Activated effector memory CD4-positive, alpha-beta T cell treated with anti-CD3 and anti-CD28 coated beads, Interleukin-2, amount 50 U/mL, for 16 hours (primary cell): ENCODE measurements around the gene GRHPR.

ENCODE experiments used
- DNase-seq: peaks from one replicate; pipeline ENCODE4 v3.0.0-alpha.2; 2020

GRHPR gene

DNA sequence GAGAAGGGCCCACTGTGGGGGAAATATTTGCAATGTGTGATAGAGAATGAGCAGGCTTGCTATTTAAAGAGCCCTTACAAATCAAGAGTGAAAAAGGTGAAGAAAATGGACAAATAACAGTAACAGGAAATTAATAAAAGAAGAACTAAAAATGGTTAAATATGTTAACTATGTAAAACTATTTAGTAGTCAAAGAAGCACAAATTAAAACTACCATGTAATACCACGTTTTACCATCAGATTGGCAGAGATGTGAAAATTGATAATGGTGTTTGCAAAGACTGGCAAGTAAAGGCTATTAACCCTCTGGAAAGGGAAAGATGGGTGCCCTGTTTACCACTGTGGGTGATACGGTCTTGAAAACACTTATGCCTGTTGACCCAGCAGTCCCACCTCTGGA, 23.2 kb upstream of the GRHPR start:
- no peak for DNase-seq

DNA sequence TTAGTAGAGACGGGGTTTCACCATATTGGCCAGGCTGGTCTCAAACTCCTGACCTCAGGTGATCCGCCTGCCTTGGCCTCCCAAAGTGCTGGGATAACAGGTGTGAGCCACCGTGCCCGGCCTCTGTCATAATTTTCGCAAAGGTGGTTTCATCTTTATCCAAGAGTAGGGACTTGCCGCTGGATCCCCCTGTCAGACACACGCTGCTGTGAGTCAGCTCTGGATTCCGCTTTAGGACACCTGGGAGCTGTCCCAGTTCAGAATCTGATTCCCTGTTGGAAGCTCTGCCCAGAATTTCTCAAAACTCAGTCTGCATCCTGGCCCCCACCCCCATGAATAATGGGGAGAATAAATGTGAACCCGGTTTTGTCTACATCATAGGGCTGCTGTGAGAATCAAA, 17.9 kb upstream of the GRHPR start:
- DNase-seq: no peak

DNA sequence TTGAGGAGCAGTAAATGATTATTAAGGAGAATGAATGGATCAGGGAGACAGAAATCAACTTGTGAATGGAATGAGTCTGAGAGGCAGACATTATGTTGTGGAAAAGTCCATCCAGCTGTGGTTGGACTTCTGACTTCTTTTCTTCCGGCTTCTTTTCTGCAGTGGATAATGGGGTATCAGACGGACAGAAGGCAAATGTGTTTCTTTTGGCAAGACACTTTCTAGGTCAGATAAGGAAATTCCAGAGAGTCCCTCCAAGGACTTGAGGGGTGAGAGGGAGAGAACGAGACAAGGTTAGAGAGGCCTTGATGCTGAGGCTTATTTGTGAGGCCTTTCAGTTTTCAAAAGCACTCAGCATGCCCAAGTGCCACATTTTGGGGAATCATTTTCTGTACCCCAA, 17.1 kb upstream of the GRHPR start:
- DNase-seq: no peak

DNA sequence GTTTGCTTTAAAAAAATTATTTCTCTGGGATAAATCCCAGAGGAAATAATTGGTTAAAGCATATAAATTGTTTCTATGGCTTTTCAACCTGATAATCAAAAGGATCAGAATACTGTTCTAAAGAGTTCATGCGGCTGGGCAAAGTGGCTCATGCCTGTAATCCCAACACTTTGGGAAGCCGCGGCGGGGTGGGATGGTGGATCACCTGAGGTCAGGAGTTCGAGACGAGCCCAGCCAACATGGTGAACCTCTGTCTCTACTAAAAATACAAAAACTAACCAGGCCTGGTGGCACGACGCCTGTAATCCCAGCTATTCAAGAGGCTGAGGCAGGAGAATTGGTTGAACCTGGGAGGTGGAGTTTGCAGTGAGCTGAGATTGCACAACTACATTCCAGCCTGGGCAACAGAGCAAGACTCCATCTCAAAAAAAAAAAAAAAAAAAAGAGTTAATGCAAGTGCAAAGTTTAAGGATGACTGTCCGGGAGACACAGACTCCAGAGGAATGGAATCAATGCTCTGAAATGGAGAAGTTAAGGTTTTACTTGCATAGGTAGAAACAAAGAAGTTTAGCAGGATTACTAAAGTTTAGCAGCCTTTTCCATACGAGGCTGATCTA, 16.6 kb upstream of the GRHPR start:
- no peak for DNase-seq

DNA sequence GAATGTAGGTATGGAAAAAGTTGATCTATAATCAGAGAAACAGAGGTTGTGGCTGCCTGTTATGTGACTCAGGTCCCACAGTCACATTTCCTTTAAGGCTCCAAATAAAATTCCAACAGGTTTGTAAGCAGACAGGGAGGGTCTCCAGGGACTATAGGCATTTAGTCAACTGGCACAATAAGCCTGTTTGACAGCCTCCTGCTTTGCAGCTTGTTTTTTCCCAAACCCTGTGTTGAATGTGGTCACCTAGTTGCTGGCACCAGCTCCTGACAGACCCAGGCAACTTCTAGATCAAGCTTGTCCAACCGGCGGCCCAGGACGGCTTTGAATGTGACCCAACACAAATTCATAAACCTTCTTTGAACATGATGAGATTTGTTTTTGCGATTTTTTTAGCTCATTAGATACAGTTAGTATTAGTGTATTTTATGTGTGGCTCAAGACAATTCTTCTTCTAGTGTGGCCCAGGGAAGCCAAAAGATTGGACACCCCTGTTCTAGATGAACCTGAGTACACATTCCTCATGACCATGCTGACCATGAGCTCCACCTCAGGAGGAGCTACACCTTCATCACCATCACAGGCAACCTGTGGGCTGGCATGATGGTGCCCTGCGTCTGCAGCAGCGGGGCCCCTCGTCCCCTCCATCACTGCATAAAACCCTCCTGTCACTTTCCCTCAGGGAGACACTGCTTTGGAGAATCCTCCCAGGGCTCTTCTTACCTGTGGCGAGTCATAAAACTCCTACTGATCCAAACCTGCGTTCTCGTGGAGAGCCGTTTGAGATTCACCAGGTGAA, 15.7 kb upstream of the GRHPR start:
- DNase-seq: no peak

DNA sequence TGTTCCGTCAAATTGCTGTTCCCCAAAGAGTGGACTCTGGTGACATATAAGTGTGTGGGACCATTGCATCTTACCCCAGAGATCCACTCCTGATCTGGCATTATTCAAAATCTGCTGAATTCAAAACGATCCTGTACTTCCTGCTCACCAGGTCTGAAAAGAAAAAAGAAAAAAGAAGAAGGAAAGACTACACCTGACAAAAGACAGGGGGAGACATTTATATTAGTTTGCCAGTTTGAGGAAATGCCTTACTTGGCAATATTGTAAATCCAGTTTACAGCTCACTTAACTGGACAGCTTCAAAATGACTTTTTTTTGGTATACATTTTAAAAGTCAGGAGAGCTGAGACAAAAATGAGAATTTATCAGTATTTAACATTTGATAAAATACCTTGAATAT, 15.0 kb upstream of the GRHPR start:
- DNase-seq: no peak

DNA sequence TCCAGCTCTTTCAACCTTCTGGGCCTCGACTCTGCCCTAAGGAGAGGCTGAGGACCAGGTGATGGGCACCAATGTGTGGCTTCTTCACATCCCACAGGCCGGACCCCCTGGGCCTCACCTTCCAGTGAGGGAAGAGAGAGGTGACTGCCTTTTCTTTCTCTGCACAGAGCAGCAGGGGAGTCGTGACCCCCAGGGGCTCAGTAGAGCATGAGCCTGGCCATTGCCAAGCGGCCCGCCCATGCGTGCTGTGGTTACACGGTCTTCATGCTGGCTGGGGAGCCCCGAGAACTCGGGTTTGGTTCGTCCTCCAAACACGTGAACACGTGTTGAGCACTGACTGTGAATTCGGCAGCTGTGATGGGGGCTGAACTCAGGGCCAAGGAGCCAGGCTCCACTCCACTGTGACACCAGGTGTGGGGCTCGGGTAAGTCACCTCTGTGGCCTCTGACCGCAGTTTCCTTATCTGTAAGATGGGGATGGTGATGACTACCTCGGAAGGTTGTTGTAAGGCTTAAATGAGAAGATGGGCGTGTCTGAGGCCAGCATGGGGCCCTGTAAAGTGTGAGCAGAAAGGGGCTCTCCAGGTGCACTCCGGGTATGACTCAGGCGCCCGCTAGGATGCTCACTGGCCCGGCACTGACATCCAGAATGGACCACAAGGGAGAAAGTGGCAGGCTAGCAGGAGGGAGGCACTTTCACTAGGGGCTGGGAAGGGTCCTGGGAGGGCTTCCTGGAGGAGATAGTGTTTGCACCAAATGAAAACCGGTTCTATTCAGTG, 13.4 kb upstream of the GRHPR start:
- DNase-seq: peak; percentile 91

DNA sequence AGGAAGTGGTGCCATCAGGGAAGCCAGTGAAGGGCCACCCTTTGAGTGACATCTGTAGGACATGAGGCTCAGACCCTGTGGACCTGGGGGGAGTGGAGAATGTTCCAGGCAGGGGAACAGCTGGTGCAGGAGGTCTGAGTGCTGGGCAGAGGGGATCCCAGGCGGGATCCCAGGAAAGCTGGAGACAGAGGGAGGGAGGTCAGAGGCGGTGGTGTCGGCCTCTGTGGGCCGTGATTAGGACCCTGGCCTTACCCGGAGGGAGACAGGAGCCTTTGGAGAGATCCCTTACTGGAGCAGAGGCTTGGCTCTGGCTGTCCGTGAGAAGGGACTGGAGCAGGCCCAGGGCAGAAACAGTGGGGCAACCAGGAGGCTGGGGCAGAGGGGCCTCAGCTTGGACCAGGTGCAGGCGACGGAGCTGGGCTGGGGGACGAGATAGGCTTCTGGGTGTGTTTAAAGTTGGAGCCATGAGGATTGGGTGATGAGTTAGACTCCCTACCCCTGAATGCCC, 12.1 kb upstream of the GRHPR start:
- DNase-seq: no peak

DNA sequence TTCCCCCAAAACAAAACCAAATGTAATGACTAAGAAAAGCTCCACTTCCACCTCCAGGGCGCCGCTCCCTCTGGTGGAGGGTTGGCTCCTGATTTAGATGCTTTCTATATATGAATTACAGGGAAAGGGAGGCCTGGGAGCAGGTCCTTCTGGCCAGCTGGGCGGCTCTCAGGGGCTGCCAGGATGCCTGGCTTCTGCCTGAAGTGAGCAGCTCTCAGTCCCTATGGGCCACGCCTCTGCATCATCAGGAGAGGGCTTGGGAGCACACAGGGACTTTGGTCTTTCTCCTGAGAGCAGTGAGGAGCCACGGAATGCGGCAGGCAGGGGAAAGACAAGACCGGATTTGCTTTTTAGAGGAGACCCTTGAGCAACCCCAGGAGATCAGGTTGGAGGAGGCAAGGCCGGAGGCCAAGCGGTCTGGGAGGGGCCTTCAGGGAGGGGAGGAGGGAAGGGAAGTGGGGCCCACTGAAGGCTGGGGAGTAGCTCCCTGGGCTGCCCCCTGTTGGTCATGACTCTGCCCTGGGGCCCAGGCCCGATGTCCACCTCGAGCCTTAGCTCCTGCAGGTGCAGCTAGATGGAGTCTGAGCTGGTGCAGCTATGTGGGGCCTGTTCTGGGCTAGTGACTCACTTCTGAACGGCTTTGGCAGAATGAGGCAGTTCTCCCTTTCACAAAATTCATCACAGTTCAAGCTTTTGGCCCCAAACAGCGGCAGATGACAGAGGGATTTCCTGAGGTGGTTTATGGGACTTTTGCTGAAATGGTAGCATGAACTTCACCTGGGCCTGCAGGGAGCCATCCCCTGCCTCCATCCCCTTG, 11.3 kb upstream of the GRHPR start:
- no peak for DNase-seq

DNA sequence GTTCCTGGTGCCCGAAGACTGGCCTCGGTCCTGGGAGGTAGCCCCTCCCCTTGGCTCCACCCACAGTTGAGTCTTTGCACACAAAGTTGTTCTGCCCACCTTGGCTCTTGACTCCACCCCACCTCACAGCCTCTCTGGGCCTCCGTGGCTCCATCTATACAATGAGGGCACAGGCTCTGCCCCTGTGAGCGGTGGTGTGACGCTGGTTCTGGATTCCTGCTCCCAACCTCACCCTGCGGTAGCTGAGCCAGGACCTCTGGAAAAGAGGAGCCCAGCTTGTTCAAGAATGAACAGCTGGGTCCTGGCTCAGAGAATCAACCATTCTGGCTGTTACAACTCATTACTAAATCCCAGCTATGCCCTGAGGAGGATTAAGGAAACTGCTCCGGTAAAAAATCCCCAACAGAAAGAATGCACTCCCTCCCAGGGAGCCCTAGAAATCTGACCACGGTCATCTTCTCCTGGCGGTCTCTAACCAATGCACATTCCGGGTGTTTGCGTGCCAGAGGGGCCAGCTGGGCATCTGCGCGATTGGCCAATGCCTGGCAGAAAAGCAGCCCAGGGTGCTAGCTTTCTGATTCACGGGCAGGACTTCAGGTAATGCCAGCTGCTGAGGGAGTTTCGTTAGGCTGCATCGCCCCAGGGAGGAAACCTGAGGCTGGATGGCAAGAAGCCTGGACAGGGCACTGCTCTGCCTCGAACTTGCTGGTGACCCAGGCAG, 9.9 kb upstream of the GRHPR start:
- DNase-seq: no peak

DNA sequence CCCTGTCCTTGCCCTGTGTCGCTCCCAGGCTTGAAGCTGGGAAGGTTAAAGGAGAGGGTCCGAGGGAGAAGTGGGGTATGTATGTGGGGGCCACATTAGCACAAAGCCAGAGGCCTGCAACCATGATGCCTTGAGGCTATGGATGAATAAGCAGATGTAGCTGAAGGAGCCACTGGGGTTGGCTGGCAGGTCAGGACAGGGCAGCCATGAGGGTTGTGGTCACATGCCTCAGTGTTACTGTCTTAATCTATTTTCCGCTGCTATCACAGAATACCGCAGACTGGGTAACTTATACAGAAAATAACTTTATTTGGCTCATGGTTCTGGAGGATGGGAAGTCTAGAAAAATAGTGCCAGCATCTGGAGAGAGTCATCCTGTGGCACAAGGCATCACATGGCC, 9.2 kb upstream of the GRHPR start:
- no peak for DNase-seq

DNA sequence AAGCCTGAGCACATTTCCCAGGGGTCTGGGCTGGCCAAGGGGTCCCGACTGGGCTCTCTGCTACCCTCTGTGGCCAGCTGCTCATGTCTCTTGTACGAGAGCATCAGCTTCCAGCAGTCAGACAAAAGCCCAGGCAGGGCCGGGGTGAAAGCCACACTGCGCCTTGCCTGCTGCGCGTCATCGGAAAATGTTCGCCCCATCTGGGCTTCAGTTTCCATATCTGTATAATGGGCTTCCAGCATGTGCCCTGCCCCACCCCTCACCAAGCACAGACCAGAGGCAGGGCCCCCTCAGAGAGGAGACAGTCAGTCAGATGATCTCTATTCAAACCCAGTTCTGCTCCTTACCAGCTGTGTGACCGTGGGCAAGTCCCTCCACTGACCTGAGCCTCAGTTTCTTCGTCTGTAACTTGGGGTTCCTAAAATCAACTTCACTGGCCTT, 8.0 kb upstream of the GRHPR start:
- no peak for DNase-seq

DNA sequence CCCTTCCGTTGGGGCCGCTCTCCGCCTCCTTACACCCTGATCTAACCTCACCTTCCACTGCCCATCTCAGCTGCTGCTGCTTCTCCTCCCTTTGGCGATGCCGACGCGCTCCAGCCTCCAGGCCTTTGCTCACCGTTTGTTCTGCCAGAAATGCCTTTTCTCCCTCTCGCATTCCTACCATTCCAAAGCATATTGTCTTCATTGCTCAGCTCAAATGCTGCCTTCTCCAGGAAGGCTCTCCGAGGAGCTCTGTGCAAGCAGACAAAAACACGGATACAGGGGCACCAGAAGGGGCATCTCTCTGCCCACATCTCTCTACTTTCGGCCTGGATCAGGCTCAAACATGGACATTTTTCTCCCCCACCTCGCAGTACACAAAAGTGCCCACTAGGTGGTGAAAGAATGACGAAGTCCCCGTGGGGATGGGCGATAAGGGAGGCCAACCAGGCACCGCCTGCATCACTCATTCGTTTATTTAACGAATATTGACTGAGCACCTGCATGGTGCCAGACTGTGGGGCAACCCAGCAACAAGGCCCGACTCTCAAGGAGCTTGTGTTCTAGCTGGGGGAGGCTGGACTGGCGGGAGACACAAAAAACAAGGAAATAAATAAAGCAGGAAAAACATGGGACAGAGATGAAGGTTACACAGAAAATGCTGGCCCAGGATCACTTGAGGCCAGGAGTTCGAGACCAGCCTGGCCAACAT, 7.3 kb upstream of the GRHPR start:
- DNase-seq: peak; percentile 88

DNA sequence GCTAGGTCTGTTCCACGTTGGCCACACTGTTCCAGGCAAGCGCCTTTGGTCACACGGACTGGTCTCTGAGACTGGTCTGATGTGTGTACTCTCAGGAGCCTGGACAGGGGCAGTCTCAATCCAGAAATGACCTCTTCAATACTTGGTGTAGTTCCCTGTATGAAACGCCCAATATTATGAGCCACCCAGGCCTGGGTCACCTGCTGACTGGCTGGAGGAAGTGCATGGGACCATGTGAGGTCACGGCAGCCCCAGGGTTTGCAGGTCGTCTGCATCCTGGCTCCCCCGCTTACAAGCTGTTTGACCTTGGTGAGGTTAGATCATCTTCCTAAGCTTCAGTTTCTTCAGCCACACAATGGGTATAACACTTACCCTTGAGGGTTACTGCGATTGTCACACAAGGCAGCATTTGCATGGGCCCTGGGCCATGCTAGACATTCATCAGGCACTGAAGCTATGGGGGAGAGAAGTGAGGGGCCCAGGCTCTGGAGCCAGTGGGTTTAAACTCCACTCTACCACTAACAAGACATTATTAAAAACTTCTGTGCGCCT, 5.2 kb upstream of the GRHPR start:
- DNase-seq: no peak

DNA sequence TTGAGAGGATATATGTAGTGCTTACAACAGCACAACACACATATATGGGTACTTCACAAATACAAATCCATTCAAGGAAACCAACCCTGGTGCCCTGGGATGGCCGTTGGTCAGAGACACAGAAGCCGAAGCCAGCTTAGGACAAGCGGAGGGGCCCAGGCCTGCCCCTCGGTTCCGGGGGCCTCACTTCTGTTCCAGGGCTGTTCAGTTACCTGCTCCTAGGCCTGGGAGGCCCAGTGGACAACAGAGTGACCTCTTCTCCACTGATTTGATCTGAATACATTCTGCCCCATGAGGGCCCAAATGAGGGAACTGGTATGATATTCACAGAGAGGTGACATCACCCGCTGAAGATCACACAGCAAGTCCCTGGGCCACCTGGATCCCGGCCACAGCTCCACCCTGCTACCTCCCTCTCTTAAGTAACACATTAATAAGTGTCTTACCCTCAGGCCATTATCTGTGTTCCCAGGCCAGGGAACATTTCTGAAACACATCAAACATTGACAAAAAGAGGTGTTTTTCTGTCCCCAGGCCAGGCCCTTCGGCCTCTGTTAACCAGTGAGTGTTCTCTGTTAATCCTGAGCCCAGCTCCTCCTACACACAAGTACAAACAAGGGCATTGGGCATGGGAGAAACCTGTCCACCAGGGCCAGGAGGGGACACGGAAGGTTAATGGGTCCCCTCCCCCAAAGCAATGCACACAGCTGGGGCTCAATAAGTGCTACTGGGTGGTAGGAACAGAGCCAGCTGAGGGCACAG, 4.5 kb upstream of the GRHPR start:
- DNase-seq: no peak

DNA sequence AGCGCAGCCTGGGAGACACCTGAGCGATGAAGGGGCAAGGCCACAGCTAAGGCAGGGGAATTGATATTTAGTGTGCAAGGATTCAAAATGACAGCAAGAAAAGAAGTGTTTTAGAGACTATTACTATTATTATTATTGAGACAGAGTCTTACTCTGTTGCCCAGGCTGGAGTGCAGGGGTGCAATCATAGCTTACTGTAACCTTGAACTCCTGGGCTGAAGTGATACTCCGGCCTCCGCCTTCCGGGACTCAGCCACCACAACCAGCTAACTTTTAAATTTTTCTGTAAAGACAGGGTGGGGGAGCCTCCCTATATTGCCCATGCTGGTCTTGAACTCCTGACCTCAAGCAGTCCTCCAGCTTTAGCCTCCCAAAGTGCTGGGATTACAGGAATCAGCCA, 3.3 kb upstream of the GRHPR start:
- no peak for DNase-seq

DNA sequence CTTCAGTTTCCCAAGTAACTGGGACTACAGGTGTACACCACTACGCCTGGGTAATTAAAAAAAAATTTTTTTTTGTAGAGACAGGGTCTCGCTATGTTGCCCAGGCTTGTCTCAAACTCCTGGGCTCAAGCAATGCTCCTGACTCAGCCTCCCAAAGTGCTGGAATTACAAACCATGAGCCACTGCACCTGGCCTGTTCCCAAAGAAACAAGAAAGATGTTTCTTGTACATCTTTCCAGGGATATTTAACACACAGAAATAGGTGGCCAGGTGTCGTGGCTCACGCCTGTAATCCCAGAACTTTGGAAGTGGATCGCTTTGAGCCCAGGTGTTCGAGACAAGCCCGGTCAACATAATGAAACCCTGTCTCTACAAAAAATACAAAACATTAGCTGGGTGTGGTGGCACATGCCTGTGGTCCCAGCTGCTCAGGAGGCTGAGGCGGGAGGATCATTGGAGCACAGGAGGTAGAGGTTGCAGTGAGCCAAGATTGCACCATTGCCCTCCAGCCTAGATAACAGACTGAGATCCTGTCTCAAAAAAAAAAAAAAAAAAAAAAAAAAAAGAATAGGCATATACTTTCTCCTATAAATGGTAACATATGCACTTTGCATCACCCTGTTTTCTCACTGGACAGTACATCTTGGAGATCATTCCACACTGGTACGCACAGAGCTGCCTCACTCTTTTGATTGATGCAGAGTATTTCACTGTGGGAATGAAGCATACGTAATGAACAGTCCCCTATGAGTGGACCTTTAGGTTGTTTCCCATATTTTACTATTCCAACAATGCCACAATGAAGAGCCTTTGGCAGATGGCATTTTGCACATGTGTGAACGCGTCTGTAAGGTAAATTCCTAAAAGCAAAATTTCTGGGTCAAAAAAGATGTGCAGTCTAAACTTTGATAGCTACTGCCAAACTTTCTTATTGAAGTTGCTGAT, 2.0 kb upstream of the GRHPR start:
- DNase-seq: no peak

DNA sequence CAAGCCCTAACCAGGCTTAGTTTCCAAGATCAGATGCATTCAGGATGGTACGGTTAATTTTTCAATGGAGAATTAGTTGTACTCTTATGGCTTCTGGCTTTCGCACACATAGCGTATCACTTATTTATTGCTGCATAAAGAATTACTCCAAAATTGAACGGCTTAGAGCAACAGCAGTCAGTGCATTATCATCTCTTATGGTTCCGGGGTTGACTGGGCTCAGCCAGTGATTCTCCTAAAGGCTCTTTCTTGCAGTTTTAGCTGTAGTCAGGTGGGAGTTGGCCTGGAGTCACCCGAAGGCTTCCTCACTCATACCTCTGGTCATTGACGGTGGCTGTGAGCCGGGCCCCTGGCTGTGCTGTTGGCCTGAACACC, 595 bp upstream of the GRHPR start:
- DNase-seq: no peak

DNA sequence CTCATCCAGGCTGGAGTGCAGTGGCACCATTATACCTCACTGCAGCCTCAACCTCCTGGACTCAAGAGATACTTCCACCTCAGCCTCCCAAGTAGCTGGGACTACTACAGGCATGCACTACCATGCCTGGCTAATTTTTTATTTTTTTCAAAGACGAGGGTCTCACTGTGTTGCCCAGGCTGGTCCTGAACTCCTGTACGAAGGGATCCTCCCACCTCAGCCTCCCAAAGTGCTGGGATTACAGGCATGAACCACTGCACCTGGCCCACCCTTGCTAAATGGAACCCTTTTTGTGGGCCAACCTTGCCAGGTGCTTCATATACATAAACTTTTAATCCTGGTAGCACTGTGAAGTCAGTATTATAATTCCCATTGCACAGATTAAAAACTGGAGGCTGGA, 1.0 kb downstream of the GRHPR start:
- DNase-seq: no peak
